HepG2 (cell line): ENCODE measurements around the gene SMOC1.

Source experiments
- CTCF ChIP-seq: sonication (generic); formaldehyde crosslinking; IDR thresholded peaks from 2 replicates; pipeline ENCODE4 v1.5.0; 2020; ENCODE audit warnings: mild to moderate bottlenecking, missing genetic modification reagents, moderate library complexity
- E2F1 ChIP-seq: sonication (generic); formaldehyde crosslinking; IDR thresholded peaks from 2 replicates; pipeline ENCODE4 v1.5.0; 2020; ENCODE audit warnings: missing genetic modification reagents
- EZH2 ChIP-seq: conservative IDR thresholded peaks from 2 replicates; pipeline ENCODE4 v1.6.1; 2012; ENCODE audit warnings: mild to moderate bottlenecking, low read depth, low read length, moderate library complexity
- FLYWCH1 ChIP-seq: sonication (generic); formaldehyde crosslinking; IDR thresholded peaks from 2 replicates; pipeline ENCODE4 v1.8.1; 2023; ENCODE audit warnings: mild to moderate bottlenecking, missing genetic modification reagents
- POLR2A ChIP-seq, 2 experiments: IDR thresholded peaks; 2 replicates each; pipeline ENCODE4 v1.6.1; 2011; ENCODE audit warnings: low read depth in 2 of 2, low read length in 2 of 2, mild to moderate bottlenecking in 1 of 2, moderate library complexity in 1 of 2; ENCODE audit not compliant: insufficient read depth in 1 of 2
- TBL1XR1 ChIP-seq: fragments of 150-350 bp; IDR thresholded peaks from 2 replicates; pipeline ENCODE4 v1.6.1; 2014; ENCODE audit warnings: borderline replicate concordance, low read length; ENCODE audit not compliant: partially characterized antibody
- ZNF232 ChIP-seq: sonication (generic); formaldehyde crosslinking; IDR thresholded peaks from 2 replicates; pipeline ENCODE4 v1.4.0; 2020; ENCODE audit warnings: missing genetic modification reagents, borderline replicate concordance
- ZNF839 ChIP-seq: sonication (generic); formaldehyde crosslinking; IDR thresholded peaks from 2 replicates; pipeline ENCODE4 v1.4.0; 2020; ENCODE audit warnings: missing genetic modification reagents, mild to moderate bottlenecking, borderline replicate concordance

- TF ChIP-seq POLR2A (IDR thresholded peaks at IDR 0.05; ENCODE audit: insufficient read depth in 1 of 2, low read depth in 2 of 2, low read length in 2 of 2) (no peak), CTCF (CRISPR knock-in tag) (no peak), E2F1 (CRISPR knock-in tag) (no peak), TBL1XR1 (no peak), EZH2 (no peak), FLYWCH1 (CRISPR knock-in tag) (no peak), ZNF839 (no peak), ZNF232 (CRISPR knock-in tag) (no peak)
Observed at GRCh38 chr14:70043001-70043400, 163.8 kb downstream of the SMOC1 start.
